Stimulated activated CD8-positive, alpha-beta memory T cell treated with anti-CD3 and anti-CD28 coated beads, Interleukin-4, amount 100 ng/mL, for 4 hours (primary cell): Measurements from ENCODE around the gene GALNT2.

ENCODE experiments used
- DNase-seq, 2 donors: peaks; one replicate each; pipeline ENCODE4 v3.0.0-alpha.2; 2020; ENCODE audit warnings: low read depth in 2 of 2, low spot score in 1 of 2

Gene GALNT2

DNA sequence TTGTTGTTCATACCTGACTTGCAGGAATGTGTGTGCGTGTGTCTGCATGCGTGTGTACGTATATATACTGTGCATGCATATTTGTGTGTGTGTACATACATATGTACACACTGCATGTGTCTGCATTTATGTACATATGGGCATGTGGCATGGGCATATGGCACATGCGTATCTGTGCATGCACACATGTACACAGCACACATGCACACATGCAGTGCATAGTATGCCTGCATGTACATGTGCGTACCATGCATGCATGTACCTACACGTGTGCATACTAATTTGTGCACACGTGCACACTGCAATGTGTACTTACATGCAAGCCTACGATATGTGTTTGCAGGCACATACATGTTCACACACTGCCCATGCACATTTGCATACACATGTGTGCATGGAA is 43.9 kb downstream of the GALNT2 start:
- DNase-seq, result no peak

DNA sequence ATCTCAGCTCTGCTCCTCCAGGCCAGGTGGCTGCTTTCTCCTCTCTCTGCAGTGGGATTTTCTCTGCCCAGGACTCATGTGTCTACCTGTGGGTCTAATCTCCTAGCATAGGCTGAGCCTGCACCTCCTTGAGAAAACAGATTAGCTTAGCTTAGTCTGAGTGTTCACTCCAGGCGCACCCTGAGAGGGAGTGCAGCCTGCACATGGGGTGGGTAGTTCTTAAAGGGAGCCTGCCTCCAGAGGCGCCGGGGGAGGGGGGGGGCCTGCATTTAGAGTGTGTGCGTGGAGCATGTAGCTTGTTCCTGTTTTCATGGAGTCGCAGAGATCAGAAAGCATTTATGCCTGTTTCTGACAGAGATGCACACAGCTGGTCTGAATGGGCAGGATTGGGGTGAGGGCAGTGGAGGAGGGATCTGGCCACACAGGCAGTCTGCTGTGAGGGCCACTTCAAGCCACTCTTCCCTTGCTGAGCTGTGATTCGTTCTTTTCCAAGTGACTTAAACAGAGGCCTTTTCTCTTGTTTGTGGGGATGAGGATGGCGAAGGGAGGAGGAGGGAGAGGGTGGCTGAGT is 45.2 kb downstream of the GALNT2 start:
- no peak for DNase-seq

DNA sequence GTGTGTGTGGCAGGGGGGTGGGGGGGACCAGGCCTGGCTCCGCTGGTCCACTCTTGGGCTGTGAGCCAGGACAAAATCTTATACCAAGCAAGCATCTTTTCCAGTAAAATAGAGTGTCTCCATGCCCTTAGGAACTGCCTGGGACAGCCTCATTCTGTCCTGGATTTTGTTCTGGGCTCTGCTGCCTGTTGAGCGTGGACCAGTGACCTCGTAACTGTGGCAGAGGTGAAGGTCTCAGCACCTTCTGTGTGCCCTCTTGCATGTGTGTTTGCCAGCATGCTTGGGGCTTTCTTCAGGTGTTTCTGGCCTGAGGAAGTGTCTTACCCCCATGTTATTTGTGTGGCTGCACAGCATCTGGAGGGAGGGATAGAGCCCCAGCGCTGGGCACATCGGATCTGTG is 45.7 kb downstream of the GALNT2 start:
- DNase-seq, result no peak

DNA sequence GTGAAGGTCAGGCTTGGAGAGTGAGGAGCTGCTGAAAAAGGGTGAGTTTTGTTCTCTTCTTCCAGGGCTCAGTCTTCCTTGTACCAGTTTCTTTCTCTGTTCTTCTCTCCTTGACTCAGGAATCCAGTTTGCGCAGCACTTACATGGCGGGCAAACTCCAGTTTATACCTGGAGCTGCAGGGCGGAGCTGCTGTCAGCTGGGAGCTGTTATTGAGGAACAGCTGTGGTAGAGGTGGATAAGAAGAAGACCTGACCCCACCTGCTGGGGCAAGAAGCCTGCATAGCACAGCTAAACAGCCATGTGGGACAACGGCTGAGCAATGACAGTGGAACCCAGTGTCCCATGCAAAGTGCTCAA is 46.2 kb downstream of the GALNT2 start:
- DNase-seq, result no peak

DNA sequence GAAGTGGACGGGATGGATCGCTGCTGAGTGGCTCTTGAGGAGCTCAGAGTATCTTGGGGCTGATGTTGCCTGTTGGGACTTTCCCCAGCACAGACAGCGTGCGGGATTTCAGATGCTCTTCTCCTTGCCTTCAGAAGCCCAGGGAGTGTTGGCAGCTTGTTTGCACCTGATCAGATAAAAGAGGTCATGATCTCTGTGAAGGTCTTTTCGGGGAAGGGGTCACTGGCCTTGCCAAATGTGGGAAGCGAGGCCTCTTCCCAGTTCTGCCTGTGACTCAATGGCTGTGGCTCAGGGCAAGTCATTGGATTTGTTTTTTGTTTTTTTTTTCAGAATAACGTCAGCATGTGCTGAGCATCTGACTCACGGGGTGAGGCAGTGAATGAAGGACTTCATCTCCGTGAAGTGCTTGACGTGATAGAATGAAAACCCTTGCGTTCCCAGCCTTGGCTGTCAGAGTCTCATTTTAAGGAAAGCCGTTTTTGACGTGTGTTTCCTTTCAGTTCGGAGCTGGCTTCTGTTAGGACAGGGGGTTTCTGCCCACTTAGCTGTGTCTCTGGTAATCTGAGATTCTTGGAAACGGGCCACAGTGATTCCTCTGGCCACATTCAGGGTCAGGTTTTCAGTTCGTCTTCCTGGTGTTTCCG is 46.7 kb downstream of the GALNT2 start:
- DNase-seq, result no peak

DNA sequence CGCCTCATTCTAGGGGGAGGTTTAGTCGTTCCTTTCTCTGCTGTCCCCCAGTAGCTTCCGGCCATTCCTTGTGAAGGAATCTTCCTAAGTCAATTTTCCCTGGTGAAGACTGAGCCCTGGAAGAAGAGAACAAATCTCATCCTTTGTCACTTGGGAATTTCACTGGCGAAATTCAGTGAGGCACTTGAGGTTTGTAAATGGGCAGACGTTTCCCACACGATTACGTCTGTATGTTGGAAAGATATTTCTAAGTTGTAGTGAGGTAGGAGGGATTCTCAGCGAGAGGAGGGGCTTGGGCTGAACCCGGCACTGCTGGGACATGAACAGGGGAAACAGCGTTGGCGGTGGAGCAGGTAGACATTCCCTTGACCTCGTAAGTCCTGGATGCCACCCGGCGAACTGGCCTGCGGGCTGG is 47.2 kb downstream of the GALNT2 start:
- no peak for DNase-seq

DNA sequence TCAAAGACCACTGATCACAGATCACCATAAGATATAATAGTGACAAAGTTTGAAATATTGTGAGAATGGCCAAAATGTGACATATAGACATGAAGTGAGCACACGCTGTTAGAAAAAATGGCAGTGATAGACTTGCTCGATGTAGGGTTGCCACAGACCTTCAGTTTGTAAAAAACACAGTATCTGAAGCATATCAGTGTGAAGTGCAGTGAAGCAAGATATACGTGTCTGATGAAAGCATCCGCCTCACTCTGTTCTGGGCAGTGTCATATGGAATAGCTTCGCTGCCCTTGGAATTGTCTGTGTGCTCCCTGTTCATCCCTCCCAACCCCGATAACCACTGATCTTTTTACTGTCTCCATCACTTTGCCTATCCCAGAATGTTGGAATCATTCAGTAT is 50.7 kb downstream of the GALNT2 start:
- DNase-seq, result no peak

DNA sequence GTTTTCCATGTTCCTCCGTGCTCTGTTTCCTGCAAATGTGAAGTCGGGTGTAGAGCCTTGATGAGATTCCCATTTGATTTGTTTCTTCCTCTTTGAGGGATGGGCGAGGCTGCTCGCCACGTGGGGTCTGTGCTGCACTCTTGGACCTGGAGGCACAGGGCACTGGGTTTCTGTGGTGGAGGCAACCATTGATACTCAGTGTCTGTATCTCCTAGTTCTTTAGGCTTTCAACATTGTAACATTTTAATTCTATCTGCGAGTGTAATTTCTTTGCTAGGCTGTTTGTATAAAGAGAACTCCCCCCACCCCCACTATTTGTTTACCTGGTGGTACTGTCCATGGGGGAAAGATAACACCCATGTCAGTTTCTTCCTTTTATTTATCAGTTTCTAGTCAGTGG is 52.3 kb downstream of the GALNT2 start:
- no peak for DNase-seq

DNA sequence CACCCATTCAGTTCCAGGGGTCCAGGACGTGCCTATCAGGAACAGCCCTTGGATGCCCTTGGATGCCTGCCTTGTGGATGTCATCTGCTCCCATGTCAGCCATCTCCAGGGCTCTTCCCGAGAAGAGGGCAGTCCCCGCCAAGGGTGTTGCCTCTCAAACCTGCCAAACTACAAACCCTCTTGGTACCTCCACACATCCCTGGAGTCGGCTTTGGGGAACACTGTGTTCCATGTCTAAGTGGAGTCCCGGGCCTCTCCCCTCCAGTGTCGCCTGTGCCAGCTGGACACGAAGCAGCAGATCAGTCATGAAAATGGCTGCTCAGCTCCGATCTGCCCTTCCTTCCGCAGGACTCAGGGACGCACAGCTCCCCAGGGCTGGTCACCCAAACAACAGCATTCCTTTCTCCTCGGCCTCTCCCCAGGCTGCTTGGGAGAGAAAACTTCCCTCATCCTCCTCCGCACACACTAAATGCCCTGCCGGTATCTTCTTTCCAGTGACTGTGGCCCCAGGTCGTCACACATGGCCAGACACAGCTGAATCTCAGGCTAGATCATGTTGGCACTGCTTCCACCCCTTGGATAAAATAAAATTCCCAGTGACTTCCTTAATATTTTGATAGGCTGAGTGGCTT is 53.4 kb downstream of the GALNT2 start:
- DNase-seq, result no peak

DNA sequence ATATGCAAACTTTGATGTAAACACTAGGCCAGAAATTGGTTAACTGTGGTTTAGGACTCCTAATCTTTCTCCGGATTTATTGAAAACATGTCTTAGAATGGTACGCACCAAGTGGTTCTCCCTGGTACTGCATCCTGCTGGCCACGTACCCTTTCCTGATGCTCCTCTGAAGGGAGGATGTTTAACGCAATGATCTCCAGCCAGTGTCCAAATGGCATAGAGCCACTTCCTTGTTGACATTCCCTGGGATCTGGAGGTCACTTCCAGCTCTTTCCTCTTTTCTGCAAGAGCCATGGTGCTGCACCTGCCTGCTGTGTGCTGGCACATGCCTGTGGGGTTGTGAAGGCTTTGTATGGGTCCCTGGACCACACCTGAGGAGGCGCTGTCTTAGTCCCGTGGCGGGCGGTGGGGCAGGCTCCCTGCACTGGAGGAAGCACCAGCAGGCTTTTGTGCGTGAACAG is 53.9 kb downstream of the GALNT2 start:
- no peak for DNase-seq

DNA sequence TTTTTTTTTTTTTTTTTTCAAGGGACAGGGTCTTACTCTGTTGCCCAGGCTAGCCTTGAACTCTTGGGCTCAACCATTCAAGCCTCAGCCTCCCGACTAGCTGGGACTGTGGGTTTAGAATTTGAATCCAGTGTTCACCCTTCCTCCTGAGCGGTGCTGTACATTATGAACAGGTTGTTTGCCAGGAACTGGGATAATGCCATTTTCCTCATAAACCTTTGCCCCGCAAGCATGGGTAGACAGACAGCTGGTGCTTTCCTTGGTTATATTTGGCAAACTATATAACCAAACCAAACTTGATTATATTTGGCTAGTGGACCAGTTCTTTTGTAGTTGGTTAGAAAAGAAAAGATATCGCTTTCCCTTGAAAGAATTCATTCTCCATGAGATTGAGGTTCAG is 54.9 kb downstream of the GALNT2 start:
- DNase-seq, result no peak

DNA sequence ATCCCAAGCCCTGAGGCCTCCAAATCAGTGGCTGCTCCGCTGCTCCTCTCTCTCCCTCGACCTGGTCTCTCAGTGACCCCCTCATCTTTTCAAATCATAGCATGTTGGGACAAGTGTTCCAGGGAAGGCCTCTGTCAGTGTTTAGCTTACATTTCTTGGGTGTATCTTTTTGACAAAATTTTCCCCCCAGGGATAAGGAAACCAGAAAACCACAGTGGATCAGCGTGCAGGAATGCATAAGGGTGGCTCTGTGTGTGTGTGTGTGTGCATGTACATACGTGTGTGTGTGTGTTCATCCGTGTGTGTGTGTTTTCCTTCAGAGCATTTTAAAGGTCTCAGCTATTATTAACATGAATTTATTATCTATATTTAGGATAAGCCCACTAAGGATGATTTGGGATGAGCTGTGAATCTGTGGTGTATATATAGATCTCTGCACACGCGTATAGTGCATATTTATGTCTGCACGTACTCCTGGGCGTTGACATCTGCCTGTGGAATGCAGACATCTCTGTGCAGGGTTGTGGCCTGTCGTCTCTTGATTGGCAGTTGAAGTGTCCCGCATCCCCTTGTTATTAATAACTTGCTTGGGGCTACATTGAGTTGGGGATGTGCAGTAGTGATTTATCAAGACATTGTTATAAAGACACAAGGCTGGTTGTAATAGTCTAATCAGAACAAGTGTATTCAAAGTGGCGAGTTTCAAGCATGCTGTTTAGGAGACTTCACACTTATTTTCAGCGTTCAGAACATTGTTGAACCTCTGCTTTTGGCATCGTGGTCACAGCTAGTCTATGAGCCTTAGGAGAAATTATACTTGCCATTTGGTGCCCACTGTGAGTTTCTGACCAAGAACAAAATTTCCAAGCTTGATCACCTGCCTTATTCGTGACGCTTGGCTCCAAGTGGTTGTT is 55.6 kb downstream of the GALNT2 start:
- DNase-seq, result no peak

DNA sequence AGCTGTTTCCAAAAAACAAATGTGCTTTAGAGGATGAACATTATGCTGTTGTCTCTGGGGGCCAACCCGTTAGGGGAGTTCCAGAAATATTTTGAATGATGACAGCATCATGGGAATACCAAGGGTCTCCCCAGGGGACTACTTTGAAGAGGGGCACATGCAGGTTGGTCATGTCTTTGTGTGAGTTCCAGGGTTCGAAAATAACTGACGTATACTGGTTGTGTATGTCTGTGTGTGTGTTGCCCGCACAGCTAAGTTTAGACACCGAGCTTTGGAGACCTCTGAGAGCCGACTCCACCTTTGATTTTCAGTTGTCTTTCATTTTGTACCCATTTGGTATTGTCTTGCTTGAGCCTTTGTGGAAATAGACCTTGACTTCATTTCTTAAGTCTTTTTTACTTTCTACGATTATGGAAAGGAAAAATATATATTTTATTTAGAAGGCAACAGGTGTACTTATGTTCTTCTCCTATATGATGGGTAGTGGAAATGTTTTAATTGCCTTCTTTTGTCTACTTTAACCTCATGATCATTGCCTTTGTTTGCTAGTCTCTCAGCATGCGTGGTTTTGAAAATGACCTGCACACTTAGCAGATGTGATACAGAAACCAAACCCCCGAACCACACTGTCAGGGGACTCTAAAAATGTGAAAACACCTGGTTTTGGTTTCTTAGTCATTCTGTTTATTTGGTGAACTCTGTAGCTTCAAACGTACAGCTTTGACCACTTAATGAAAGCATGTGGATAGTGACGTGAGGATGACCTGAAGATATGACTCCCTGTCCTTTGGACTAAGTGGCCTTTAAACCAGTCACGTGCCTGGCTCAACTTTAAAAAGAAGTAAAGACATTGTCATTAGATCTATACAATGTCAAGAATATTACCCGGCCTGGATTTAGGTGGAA is 56.5 kb downstream of the GALNT2 start:
- DNase-seq, result no peak

DNA sequence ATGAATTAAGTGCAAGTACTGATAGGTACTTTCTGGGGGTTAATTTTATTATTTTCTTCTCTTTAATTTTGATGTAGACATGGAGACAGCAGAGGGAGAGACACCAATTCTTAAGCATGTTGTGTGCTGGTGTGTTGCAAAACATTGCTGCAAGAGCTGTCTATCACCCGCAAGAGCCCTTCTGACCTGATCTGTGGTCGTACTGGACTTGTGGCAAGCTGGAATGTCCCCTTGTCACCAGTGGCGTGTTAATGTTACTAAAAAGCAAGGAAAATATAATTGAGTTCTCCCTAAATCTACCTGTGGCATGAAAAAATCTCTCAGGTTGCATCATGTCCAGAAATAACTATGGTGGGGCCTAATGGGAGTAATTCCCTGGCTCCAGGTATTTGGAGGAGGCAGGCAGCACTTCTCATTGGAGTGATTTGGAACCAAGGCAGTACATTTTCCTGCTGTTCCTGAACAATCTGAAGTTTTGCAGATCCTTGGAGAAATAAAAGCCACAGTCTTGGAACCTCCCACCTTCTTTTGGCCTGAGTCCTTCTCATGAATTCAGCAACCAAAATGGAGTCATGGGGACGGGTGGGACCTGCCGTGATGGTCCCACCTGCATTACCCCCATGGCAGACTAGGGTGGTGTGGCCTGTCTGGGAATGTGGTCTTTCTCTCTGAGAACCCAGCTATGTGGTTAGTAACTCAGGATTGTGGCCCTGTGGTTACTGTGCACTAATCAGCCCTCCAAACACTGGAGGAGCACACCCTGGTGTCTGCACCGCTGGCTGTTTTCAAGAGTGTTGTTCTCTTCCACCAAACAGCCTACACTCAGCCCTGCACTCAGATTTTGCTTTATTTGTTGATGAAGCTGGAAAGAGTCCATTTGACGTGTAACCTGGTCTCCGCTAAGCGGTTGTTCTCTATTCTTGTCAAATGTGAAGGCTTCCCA is 57.4 kb downstream of the GALNT2 start:
- no peak for DNase-seq

DNA sequence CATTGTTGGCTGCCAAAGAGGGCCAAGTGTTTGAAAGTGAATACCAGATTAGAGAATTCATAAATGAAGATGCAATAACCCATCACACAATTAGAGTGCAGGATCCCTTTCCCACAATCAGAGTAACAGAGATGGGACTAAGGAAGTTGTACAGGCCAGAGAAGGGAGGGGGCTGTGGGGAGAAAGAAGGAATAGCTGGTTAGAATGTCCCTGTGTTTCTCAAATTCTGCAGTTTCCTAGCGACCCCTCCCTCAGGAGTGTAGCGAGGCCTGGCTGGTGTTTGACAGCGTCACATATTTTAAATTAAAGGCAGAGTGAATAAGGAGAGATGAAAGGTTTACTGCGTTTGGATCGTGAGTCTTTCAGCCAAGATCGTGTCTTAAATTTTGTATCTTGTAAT is 58.1 kb downstream of the GALNT2 start:
- DNase-seq, result no peak

DNA sequence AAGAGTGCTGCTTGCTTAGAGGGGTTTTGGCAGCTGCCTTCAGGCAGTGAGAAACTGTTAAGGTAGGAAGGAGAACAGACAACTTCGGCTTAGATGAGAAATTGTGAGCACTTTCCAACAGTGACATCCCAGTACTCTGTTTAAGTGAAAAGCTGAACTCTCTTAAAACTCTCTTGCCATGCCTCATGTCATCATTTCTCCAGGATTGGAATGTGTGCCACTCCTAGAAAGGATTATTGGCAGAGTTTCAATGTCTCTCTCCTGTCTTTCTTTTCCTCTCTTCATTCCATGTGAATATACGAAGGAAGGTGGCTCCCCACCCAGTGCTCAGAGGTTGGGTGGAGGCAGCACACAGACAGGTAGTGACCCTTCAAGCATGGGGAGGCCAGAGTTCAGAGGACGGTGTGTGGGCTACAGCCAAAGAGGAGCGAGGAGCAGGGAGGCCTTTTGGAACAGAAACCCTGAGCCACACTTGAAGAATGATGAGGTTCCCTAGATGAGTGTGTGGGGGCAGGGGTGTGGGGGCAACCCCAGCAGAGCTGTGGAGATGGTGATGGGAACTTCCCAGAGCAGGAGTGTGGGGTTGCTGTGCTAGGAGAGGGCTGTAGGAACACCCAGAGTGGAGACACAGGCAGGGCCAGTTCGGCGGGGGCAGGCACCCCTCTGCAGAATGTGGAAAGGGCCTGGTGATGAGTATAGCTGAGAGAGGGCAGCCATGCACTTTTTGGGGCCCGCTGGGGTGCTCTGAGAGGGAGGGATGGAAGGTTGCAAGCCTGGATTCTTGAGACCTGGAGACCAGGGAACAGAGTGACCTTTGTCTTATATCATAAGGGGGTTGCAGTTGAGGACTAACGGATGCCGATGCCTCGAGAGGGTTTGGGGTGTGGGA is 58.8 kb downstream of the GALNT2 start:
- no peak for DNase-seq

DNA sequence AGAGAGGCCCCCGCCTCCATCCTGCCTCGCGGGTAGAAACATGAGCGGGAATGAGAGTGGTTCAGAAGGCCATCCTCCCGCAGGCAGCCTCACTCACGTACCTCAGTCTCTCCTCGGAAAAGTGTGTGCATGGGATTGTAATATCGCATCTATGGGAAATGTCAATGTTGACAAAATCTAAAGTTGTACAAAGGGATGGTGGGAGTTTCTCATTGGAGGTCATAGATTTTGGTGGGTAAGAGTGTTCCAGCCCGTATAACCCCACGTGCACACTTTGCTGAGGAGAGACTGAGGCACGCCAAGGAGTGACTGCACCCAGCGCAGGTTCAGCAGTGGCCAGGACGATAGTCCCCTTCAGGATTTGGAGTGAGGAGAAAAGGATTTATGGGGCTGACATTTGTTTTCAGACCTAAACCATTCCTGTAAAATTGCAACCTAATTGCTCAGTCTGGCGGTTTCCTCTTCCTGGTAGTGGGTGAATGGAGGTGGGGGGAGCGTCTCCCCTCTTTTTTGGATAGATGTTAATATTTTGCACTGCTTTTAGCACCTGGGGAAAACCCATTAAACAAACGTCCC is 59.6 kb downstream of the GALNT2 start:
- DNase-seq, result no peak
